ENCODE data around the gene RBM5.
"Not testable (repeated sequence)": the region's sequence is repeated elsewhere in the genome, so short reads cannot be mapped to it uniquely, and the experiment has no call there.

RBM5 gene

DNA sequence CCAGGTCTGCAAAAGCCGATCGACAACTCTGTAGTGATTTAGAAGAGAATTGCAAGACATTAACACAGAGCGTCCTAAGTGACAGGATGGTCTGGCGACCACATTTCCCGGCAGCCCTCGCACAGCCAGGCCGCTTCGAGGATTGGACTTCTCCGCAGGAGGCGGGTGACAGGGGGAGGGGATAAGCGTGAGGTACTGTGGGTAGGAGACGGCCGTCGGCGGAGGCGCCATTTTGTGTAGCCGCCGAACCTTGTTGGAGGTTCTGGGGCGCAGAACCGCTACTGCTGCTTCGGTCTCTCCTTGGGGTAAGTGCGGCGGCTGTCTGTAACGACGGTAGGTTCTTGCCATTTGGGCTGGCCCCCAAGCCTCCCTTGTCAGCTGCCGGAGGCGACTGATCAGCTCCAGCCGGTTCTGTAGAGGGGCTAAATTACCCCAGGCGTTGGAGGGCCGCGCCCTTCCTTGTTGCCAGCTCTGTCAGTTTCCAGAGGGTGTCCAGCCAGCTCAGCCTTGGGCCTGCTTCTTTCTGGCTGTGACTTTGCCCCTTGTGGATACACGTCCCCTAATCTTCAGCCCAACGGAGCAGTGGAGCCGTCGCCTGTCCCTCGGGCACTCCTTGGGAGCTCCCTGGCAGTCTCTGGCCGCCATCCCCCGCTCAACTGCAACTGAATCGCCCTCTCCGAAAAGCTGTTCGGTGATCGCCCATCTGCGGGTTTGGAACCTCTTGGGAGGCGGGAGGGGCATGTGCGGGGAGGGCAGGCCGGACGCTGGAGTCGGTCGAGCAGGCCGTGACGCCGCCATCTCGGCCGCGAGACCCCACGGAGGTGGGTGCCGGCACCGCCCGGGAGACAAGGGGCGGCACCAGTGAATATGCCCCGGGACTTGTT, at the start of gene RBM5:
RBM5 (plus strand) TSS at position 195 of the 884 bp plus-strand sequence. CDS start 1,516 bp downstream, outside the sequence.
- peak; percentile 91 for DNase-seq

DNA sequence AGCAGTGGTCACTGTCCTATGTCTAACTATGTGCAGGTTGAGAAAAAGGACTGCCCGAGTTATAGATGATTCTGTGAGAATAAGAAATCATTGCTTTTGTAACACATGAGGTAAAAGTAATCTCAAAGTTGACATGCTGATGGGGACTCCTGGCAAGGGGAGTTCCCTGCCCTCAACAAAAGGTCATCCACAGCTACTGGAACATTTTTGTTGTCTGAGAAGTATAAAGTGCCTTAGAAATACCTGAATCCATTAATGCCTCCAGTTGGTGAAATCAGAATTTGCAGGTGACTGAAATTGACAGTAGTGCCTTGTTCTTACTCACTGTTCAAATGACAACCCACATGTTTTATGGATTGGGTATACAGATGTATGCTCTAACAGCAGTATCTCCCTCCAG, 43.7 kb upstream of the RBM5 start:
- no peak for DNase-seq

DNA sequence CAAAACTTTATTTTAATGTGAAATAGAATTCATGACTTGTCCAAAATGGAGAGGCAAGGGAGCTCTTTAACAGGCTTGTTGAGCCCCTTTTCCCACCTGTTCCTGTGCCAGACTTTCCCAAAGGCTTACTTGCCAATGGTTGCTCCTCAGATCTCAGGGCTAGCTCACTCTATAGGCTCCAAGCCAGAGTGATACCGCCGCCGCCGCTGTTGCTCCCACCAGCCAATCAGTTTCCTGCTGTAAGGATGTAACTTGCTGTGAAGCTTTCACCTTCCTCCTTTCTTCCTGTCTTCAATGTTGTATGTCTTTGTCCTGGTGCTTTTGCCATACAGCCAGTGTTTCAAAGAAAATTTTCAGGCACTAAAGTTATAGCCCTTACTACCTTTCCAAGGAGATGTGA, 41.3 kb upstream of the RBM5 start:
- DNase-seq: no peak

DNA sequence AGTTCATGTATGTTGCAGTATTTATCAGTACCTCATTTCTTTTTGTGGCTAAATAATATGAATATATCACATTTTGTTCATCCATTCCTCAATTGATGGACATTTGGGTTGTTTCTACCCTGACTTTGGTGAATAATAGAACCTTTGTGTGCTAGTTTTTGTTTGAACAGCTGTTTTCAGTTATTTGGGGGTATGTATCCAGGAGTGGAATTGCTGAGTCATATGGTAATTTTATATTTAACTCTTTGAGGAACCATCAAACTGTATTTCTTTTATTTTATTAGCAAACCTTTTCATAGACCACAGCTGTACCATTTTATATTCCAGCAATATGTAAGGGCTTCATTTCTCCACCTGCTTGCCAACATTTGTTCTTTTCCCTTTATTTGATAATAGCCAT, 38.4 kb upstream of the RBM5 start:
- peak; percentile 81 for DNase-seq

DNA sequence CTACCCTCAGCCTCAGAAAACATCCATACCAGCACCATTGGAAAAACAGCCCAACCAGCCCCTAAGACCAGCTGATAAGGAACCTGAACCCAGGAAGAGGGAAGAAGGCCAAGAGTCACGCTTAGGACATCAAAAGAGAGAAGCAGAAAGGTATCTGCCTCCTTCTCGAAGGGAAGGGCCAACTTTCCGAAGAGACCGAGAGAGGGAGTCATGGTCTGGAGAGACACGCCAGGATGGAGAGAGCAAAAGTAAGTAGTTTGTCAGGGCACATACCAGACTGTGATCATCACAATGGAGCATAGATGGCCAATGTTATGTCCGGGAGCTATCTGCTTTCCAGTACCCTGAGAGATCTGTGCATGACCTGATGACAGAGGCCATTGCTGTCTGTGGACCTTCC, 31.0 kb upstream of the RBM5 start:
- DNase-seq: no peak

DNA sequence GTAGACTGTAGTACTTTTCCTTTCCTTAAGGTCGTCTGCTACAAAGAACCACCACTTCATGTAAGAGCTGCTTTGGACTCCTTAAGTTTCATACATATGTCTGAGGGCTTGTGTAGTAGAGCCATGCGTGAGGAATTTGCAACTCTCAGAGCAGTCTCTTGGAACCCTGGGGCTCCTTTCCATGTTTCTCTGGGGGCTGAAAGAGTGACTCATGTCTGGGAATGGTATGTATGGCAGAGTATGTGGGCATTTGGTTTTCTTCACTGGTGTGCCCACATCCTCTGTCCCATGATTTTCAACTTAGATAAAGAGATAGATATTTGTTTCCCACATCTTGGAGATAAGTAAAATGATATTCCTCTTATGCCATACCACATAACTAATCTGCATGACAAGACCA, 20.6 kb upstream of the RBM5 start:
- DNase-seq: peak; percentile 51

DNA sequence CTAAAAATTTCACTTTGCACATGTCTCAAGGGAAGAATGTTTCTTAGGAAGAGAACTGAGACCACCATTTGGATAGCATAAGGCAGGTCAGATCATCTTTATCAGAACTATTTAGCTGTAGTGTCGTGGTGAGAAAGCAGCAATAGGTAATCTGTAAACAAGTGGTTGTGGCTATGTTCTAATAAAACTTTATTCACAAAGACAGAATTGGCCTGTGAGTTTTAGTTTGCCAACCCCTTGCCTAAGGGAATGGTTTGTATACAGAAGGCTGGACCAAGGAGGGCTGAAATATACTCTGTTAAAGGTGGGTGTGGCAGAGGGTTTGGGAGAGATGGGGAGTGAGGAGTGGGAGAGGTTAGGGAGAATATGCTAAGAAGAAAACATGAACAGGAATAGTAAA, 10.6 kb upstream of the RBM5 start:
- DNase-seq: no peak

DNA sequence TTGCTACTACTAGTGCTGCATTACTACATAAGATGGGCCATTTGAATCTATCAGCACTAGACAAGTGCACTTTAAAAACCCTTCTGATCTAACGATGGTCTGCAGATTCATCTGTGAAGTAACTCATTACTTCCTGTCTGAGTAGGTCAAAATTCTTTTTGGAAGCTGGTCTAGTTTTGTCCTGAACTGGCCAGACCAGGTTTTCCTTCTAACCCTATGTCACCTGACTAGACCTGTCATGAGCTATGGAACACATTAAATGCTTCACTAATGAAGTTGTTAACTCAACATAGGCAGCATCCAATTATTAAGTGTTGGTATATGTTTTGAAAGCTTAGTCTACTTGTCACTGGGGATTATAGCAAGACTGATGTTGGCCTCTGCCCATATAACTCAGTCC, 10.1 kb upstream of the RBM5 start:
- DNase-seq: no peak

DNA sequence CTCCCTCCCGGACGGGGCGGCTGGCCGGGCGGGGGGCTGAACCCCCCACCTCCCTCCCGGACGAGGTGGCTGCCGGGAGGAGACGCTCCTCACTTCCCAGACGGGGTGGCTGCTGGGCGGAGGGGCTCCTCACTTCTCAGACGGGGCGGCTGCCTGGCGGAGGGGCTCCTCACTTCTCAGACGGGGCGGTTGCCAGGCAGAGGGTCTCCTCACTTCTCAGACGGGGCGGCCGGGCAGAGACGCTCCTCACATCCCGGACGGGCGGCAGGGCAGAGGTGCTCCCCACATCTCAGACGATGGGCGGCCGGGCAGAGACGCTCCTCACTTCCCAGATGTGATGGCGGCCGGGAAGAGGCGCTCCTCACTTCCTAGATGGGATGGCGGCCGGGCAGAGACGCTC, 3.8 kb upstream of the RBM5 start:
- DNase-seq: not testable (repeated sequence)

DNA sequence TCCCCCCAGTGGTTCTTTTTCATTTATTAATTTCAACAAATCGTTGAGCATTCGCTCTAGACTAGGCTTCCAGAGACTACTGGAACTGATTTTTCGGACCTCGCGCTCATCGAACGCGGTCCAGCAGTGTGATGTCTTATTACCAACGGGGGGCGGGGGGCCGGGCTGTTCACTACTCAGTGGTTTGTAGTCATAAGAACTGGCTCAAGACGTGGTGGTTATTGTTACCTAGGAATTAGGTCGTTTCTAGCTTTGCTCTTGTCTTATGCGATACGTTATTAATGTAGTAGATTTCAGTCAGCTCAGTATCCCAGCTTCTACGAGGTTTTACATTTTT, 858 bp downstream of the RBM5 start:
- peak; percentile 24 for DNase-seq

DNA sequence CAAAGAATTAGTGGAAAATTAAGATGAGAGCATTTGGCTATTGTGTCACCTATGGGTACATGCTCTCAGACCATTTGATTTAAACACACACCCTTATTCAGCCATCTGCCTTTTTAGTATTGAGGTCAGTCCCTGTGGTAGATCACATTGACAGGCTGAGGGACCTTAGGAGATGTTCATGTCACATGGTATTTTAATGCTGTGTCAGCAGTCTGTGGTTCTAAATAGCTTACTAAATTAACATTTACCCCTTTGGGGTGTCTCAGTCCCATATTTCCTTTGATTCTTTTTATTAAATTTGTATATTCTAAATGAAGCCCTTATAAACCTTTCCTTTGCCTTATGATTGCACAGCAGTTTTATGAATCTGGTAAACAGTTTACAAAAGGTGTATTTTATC, 2.3 kb downstream of the RBM5 start:
- no peak for DNase-seq

DNA sequence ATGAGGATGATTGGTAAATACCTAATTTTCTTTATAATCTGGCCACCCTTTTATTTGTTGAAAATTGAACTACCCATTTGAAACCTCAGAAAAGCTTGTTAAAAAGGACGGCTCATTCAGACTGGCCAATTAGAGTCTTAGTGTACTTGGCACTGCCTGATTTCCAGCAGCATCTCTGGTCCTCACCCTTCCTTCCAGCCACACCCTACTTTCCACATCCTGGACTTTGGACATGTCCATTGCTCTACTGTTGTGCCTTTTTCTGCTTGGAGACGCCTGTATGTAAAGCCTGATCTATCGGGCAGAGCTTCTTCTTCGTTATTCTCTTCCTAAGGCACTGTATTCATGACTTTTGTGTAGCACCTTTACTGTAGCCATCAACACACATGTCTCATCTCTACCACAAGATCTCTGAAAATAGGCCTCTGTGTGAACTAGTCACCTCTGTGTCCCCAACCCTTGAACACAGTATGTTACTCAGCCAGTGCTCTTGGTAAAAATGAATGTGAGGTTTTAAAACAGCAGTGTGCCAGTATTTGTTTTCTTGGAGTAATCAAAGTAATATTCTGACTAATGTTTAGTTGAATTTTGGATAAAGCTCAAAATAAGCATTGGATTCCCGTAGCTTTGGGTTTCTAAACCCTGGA, 6.8 kb downstream of the RBM5 start:
- DNase-seq: no peak

DNA sequence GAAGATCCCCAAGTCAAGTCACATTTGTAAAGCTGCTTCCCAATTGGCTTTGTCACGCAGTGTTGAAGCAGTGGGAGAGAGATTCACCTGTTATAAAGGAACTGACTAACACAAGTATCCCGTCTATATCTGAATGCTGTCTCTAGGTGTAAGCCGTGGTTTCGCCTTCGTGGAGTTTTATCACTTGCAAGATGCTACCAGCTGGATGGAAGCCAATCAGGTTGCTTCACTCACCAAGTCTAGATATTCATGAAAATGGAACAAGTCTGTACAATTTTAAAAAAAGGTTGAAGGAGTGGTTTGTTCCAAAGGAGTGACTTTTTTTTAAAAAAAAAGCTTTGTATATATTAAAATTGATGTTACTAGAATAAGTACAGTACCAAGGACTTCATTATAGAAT, 11.7 kb downstream of the RBM5 start:
- DNase-seq: no peak

DNA sequence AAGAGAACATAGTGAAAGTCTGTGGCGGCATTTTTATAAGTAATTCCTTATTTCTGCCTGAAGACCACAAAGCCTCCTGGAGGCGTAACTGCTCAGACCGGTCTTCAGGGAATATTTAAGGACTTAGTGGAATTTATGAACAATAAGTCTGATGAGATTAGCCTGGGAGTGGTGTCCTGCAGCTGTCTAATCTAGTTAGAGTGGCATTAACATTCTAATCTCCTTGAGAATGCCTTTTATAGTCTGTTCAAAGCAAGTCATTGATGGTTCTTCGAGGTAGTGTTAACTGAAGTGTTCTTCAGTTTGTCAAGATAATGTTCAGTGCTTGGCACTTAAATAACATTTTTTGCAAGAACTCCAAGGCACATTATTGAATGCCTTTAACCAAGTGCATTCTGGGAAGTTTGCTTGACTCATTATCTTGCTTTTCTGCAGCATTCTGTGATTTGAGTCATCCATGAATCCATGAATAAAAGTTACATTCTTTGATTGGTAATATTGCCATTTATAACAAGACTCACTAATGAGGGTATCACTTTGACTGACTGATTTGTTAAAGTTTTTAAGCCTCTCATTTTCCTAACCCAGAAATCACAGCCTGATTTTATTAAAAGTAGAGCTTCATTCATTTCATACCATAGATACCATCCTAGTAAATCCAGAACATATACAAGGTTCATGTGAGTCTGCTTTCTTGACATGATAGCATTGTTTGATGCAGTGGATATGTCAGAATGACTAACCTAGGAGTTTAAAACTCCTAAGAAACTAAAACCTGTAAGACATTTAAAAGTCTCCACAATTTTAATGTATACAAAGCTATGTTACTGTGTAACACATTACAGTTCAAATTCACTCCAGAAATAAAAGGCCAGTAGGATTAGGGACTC, 12.5 kb downstream of the RBM5 start:
- peak; percentile 31 for DNase-seq

DNA sequence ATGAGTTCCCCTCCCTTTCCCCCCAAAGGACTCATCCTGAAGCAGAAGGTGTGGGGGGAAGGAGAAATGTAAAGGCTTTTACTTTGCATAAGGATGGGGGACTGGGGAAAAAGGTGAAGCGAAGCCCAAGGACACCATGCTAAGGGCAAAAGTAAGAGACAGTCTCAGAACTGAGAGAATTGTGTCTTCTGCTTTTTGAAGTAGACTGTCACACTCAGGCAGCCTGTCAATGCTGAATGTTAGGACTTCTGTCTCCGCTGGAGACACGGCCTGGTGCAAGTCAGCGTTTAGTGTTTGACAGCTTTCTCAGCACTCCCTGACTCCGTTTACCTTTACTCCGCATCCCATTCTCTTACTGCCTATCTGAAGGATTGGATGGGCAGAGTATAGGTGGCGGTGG, 13.8 kb downstream of the RBM5 start:
- DNase-seq: no peak

DNA sequence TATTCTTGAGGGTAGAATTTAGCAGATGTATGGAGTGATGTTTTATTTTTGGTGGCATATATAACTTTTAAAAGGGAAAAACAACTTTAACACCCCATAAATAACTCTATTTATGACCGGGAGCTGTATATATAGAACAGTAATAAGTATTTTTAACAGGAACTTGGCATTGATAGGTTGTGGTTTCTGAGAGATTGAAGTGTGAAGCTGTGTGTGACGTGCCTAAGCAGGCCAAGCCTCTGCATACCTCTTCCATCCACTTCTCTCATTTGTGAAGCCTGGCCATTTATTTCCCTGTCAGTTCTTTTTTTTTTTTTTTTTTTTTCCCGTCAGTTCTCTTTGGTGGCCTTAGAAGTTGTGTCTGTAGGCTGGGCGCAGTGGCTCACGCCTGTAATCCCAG, 23.0 kb downstream of the RBM5 start:
- no peak for DNase-seq

DNA sequence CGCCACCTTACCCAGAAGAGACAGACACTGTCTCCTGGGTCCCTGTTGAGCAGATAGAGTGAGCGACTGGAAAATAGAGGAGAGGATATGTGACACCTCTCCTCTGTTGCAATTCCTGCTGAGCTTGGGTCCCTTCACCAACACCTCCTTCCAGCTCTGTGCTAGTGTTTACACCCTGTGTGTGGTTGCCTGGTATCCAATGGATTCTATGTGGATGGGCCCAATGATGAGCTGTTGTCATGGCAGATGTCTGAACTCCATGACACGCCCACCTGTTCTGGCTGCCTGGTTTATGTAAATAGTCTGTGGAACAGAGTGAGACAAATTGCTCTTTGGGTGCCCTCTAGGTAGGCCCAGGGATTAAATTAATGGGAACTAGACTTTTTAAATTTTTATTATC, 23.7 kb downstream of the RBM5 start:
- no peak for DNase-seq

DNA sequence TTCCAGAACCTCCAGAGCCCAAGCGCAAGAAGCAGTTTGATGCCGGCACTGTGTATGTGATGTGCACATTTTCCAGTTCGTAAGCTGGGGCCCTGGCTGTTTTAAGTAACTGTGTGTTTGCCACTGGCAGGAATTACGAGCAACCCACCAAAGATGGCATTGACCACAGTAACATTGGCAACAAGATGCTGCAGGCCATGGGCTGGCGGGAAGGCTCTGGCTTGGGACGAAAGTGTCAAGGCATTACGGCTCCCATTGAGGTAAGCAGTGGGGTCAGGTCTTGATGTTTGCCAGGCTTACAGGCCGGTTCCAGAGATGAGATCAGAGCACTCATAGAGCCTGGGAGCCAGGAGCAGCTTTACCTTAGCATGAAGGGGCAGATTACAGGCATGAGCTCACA, 28.4 kb downstream of the RBM5 start:
- DNase-seq: no peak

DNA sequence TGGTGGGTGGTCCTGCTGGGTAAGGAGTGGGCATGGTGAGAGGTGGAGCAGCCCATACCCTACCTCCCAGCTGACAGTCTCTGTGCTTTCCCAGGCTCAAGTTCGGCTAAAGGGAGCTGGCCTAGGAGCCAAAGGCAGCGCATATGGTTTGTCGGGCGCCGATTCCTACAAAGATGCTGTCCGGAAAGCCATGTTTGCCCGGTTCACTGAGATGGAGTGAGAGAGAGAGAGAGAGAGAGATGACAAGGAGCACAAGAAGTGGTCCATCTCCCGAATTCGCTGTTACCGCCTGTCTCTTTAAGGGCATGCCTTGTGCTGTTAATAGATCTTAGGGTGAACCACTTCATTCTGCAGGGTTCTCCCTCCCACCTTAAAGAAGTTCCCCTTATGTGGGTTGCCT, 29.5 kb downstream of the RBM5 start:
- no peak for DNase-seq

DNA sequence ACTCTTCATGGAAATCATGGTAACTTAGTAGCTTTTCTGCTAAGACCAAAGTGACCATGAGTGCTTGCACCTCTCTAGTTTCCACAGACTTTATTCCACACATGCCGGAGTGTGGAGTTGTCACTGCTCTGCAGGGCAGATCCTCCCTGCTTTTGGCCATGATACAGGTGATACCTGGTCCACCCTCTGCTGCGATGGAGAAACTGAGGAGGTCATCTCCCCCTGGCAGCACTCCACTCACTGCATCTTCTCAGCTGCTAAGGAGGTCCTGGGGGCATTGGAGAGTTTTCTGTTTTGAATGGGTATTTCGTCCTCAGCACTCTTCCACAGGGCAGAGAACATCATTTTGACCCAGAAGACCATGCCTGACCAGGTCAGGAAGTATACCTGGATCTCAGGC, 31.1 kb downstream of the RBM5 start:
- DNase-seq: no peak

DNA sequence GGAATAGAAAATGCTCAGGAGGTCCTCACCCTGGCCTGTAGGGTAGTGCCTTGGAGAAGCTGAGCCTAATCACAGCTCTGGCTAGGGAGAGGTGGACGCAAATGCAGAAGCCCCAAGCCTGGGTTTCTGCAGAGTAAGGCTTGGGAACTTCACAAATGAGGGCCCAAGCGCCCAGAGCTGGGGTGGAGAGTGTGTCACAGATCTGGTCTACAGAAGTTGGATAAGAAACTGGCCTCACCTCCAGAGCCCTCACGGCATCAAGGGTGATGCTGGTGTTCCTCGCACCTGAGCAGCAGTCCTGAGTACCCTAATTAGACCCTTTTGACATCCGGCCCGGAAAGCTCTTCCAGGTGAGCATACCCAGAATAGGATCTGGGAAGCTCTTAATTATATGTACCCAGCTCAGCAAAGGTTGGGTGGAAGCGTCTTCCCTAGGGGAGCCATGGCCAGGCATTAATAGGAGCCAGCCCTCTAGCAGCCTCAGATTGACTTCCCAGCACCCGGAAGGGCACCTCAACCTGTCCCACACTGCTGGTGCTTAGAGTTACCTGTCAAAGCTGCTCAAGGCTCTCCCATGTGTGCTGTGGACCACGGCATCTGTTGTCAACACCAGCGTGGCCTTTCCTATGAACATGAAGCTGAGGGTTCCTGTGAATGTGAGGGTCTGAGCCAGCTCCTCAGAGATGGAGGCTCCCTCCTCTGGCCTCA, 31.8 kb downstream of the RBM5 start:
- no peak for DNase-seq

DNA sequence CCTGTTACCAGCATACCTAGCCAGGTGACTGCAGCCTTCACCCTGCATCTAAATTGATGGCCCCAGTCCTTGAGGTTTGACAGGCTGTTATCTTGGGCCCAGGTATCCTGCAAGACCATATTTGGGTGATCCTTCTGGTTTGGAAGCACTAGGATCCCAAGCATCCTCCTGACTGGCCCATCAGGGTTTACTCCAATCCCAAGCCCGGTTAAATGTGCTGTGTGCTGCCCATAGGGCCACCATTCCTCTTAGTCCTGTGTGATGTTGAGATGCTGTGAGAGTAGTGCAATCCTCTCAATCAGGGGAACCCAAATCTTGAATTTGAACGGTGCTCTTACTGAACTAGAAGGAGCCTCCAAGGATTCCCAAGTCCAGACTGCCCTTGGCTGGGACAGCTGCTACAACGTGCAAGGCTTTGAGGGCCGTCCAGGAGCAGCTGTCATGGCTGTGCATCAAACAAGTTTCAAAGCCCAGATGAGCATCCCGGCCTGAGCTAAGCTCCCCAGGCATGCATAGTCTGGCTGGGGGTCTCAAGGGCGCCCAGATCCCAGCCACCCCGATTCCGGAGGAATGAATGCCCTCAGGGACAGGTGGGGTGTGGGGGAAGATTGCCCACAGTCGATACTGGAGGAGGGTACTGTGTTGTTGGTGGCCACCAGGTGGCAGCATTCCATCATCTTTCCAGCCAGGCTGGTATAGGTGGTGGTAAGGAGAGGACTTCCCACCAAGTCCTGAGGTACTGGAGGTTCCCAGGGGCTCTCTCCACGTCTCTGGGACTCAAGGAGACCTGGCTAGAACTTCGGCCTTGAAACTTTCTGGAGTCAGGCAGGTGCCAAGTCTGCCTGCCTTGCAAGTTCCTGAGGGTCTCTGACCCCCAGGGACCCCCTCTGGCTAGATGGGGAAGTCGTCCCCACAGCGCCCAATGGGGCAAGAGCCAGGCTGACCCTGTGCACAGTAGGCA, 32.6 kb downstream of the RBM5 start:
- DNase-seq: peak; percentile 72

Measured in fibroblast of skin of right quadriceps (primary cell).